Chondrocyte (in vitro differentiated cells): ENCODE measurements around the gene BCOR. TPM values are rescaled to one million over a fixed set of nuclear protein-coding genes. Genes with fewer than 3 reads are reported as not detected.

Experiments used
- DNase-seq: peaks from one replicate; pipeline ENCODE4 v3.0.0; 2021; ENCODE audit warnings: mixed read lengths, low spot score
- H3K27ac Mint-ChIP-seq: one replicate; pipeline ENCODE4 v1.8.0; 2021; ENCODE audit warnings: mild to moderate bottlenecking, moderate library complexity, mixed read lengths; ENCODE audit not compliant: unreplicated experiment
- H3K27me3 Mint-ChIP-seq: 2 replicates; pipeline ENCODE4 v1.8.0; 2021; ENCODE audit warnings: low read depth, mixed read lengths
- H3K36me3 Mint-ChIP-seq: 2 replicates; pipeline ENCODE4 v1.8.0; 2021; ENCODE audit warnings: low read depth, mixed read lengths
- H3K4me1 Mint-ChIP-seq: 2 replicates; pipeline ENCODE4 v1.8.0; 2021; ENCODE audit warnings: low read depth, mild to moderate bottlenecking, mixed read lengths
- H3K4me3 Mint-ChIP-seq: one replicate; pipeline ENCODE4 v1.8.0; 2021; ENCODE audit warnings: mild to moderate bottlenecking, moderate library complexity, mixed read lengths; ENCODE audit not compliant: unreplicated experiment
- H3K9me3 Mint-ChIP-seq: 2 replicates; pipeline ENCODE4 v1.8.0; 2021; ENCODE audit warnings: low read depth, mixed read lengths
- total RNA-seq: library from RNA; stranded (reverse); gene quantifications from 3 replicates; pipeline ENCODE4 v1.2.1, GENCODE V29; 2021
- TF ChIP-seq, protein P1 (sequence below): fragments of 200-600 bp; sonication (generic); IDR thresholded peaks from 2 replicates; pipeline ENCODE4 v1.5.0; 2021; ENCODE audit warnings: antibody characterized with exemption, mild to moderate bottlenecking, moderate library complexity

Gene BCOR
- total RNA-seq, 1 donor from 2014 or later, result 11.0 TPM

DNA sequence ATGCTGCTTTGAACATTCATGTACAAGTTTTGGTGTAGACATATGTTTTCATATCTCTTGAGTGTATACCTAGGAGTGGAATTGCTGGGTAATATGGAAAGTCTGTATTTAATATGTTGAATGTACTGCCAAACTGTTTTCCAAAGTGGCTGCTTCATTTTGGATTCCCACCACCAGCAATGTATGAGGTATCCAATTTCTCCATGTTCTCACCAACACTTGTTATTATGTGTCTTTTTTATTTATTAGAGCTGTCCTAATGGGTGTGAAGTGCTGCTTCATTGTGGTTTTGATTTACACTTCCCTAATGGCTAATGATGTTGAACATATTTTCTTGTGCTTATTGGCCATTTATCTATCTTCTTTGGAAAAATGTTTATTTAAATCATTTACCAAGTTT lies 60.4 kb downstream of the BCOR start:
- H3K36me3 Mint-ChIP-seq, result no peaks in the 10 kb centered on the region
- peaks cover 6% of the 10 kb centered on the region for H3K4me1 Mint-ChIP-seq
- TF ChIP-seq, protein P1, sequence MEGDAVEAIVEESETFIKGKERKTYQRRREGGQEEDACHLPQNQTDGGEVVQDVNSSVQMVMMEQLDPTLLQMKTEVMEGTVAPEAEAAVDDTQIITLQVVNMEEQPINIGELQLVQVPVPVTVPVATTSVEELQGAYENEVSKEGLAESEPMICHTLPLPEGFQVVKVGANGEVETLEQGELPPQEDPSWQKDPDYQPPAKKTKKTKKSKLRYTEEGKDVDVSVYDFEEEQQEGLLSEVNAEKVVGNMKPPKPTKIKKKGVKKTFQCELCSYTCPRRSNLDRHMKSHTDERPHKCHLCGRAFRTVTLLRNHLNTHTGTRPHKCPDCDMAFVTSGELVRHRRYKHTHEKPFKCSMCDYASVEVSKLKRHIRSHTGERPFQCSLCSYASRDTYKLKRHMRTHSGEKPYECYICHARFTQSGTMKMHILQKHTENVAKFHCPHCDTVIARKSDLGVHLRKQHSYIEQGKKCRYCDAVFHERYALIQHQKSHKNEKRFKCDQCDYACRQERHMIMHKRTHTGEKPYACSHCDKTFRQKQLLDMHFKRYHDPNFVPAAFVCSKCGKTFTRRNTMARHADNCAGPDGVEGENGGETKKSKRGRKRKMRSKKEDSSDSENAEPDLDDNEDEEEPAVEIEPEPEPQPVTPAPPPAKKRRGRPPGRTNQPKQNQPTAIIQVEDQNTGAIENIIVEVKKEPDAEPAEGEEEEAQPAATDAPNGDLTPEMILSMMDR, result no peak
- peaks cover 7% of the 10 kb centered on the region for H3K9me3 Mint-ChIP-seq
- no peak for DNase-seq
- H3K27ac Mint-ChIP-seq, result no peak overlapping the region
- H3K4me3 Mint-ChIP-seq, result no peak overlapping the region
- H3K27me3 Mint-ChIP-seq, result no peaks in the 10 kb centered on the region

DNA sequence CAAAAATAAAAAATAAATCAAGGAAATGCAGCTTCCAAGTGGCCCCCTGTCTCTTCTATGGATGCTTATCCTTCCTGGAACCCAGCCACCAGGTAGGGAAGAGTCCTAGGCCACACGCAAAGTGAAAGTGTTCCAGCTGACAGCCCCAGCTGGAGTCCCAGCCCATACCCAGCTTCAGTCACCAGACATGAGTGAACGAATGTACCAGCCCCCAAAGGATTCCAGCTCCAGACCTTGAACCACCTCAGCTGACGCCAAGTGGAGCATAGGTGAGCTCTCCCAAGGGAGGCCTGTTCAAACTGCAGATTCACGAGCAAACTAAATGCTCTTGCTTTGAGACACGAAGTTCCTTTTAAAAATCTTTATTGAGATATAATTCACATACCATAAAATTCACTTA lies 62.0 kb downstream of the BCOR start:
- H3K4me1 Mint-ChIP-seq, result peaks cover 2% of the 10 kb centered on the region
- TF ChIP-seq, protein P1, result no peak
- peaks cover 7% of the 10 kb centered on the region for H3K9me3 Mint-ChIP-seq
- no peak overlapping the region for H3K4me3 Mint-ChIP-seq
- H3K27me3 Mint-ChIP-seq, result no peaks in the 10 kb centered on the region
- H3K36me3 Mint-ChIP-seq, result no peaks in the 10 kb centered on the region
- H3K27ac Mint-ChIP-seq, result no peak overlapping the region
- no peak for DNase-seq

DNA sequence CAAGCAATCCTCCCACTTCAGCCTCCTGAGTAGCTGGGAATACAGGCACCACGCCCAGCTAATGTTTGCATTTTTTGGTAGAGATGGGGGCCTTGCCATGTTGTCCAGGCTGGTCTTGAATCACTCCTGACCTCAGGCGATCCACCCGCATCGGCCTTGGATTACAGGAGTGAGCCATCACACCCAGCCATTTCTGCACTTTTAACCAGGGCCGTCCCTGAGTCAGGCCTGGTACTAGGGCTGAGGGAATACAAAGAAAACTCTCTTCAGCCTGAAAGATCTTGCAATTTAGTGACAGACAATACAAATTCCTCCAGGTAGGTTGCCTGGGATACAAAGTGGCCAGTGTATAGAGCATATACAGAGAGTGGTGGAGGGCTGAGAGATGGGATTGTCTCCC lies 65.8 kb downstream of the BCOR start:
- Mint-ChIP-seq H3K4me1 (no peaks in the 10 kb centered on the region), H3K27me3 (no peaks in the 10 kb centered on the region), H3K36me3 (no peaks in the 10 kb centered on the region), H3K9me3 (no peaks in the 10 kb centered on the region), H3K27ac (no peak overlapping the region), H3K4me3 (no peak overlapping the region)
- no peak for DNase-seq
- TF ChIP-seq, protein P1, result no peak

DNA sequence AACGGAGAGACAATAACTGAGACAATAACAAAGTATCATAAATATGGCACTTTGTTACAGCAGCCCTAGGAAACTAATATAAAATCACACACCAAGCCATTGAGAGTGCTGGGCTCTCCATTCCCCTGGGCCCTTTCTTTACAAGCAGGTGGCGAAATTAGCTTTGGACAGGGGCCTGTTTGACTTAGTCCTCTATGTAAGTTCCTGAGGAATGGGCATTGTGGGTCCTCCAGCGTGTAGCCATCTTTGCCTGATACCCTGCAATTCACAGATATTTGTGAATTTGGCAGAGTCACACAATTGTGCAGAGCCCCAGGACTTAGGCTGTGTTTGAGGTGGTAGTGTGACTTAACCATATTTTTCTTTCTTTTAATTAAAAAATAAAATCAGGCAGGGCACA lies 67.6 kb downstream of the BCOR start:
- no peaks in the 10 kb centered on the region for H3K27me3 Mint-ChIP-seq
- H3K4me3 Mint-ChIP-seq, result no peak overlapping the region
- H3K9me3 Mint-ChIP-seq, result no peaks in the 10 kb centered on the region
- TF ChIP-seq, protein P1, result no peak
- no peak overlapping the region for H3K27ac Mint-ChIP-seq
- no peaks in the 10 kb centered on the region for H3K36me3 Mint-ChIP-seq
- no peak for DNase-seq
- H3K4me1 Mint-ChIP-seq, result no peaks in the 10 kb centered on the region

DNA sequence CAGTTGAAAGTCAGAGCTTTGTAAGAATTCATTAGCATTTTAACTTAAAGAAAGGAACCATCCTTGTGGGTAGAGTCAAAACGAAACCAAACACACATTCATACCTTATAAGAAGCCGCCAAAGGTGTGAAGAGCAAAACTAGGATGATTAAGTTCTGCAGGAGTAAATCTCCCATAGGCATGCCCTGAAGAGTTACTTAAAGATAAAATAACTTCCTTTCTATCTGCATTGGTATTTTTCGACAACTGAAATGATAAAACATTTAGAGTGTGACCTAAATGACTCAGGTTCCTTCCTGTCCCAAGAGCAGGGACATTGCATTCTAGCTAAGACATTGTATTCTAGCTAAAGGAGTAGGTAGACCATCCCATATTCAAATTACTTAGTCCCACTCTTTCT lies 75.3 kb downstream of the BCOR start:
- H3K27me3 Mint-ChIP-seq, result no peaks in the 10 kb centered on the region
- no peaks in the 10 kb centered on the region for H3K36me3 Mint-ChIP-seq
- TF ChIP-seq, protein P1, result no peak
- no peak for DNase-seq
- H3K4me3 Mint-ChIP-seq, result no peak overlapping the region
- H3K9me3 Mint-ChIP-seq, result peaks cover 6% of the 10 kb centered on the region
- H3K4me1 Mint-ChIP-seq, result no peaks in the 10 kb centered on the region
- no peak overlapping the region for H3K27ac Mint-ChIP-seq
